ENCODE results near the gene AKAP5.
"Not testable (repeated sequence)": the region's sequence is repeated elsewhere in the genome, so short reads cannot be mapped to it uniquely, and the experiment has no call there.

Gene AKAP5

DNA sequence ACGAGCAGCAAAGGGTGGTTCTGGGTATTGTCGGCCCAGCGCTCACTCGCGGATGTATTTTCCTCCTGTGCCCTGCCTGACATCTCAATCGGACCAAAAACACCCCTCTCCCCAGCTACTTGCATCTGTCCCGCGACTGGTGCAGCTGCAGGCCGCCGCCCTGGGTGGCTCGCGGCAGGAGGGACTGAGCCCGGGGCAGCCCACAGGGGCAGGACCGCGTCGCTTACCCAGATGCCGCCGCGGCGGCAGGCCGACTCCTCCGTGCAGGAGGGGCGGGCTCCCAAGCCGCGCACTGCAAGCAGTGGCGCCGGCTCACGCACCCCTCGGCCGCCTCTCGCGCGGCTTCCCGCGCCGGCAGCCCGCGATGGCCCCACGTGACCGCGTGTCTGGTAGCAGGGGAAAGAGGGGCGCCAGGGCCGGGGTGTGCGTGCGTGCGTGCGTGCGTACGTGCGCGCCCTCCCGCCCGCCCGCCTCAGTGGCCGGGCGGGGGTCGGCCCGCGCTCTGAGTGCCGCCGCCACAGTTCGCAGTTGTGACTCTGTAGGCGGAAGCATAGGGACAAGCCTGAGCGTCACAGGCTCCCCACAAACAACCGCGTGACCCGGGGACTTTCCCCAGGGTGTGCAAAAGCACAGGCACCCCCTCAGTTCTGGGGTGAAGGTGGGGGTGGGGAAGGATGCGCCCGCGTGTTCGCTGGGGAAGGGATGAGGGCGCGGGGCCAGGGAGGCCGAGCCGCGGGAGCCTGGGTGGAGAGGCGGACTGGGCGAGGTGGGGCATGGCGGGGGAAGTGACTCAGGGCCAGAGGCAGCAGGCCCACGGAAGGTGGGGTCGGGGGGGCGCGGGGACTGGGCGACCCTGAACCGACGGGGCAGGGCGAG is 38.4 kb downstream of the AKAP5 start, which contains the start of gene ZBTB25:
ZBTB25 (minus strand) TSS at position 405 of the 876 bp plus-strand sequence. CDS start 13,305 bp downstream, outside the sequence.
- peak; percentile 87 for DNase-seq

DNA sequence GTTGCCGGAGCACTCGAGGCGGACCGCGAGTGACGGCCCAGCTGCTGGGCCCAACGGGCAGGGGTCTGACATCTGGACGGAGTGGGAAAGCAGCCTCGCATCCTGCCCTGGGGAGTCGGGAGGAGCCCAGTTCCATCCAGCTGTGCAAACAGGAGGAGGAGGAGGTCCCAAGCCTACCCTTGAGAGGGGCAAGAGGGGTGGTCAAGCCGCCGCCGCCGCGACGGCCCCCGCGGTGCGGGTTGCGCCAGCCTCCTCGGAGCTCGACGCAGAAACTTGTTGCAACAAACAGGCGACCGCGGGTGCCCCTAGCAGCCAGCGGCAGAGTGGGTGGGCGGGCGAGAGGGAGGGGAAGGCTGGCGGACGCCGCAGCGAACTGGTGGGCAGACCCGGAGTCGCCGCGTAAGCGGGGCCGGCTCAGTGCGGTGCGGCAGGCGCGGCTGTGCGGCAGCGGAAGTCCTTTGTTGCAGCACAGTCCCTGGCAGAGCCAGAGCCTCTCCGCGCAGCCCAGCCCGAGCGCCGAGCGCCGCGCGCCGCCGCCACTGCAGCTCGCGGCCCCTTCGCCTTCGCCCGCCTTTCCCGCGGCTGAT is 39.1 kb downstream of the AKAP5 start, which contains the start of gene ZBTB1:
ZBTB1 (plus strand) TSS at position 461 of the 587 bp plus-strand sequence. CDS start 16,735 bp downstream, outside the sequence.
- peak; percentile 80 for DNase-seq

GRCh38 chr14:64504897-64505794 is 39.8 kb downstream of the AKAP5 start:
- DNase-seq, result peak; percentile 89

DNA sequence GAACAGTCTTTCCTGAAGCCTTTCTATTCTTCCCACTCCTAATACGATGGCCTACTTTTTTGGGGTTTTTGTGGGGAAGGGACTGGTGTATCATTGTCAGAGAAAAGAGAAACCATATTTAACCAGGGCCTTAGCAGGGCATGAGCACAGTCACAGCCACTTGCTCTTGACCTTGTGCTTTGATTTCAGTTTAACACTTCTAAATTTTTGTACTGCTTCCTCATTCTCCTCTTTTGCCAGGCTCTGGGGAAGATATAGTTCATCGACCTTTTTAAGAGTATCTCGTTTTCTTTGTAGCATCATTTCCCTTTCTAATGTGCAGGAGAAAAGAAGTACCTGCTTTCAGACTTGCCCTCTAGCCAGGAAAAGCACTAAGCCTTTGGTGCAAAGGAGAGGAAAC is 41.4 kb downstream of the AKAP5 start:
- DNase-seq, result peak; percentile 35

DNA sequence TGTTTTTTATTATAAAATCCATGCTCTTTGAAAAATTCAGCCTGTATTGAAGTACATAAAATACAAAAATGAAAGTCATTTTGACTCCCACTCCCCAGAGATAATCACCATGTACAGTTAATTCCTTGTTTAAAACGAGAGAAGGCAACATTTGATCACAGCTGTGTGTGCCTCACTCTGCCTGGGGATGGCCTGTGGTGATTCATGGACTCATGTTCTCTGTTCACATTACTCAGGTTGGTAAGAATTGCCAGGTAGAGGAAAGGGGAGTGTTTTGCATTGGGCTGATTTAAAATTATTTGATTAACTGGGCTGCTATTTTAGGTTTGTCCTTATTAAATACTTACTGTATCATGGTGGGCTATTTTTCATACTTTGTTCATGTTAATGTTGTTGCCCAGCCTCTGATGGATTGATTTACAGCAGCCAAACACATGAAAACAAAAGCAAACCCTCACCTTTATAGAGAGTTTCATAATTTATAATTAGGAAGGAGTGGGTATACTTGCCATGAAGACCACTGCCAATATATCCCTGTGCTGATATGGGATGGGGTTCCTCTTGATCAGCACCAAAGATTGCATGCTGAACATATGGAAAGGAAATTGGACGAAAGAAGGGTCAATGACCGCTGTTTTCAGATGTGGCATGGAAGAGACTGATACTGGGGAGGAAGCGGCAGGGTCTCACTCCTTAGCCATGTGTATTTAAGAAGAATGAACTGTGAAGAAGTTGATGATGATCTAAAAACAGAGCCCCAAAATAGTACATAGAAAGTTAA is 42.3 kb downstream of the AKAP5 start:
- DNase-seq, result peak; percentile 40

DNA sequence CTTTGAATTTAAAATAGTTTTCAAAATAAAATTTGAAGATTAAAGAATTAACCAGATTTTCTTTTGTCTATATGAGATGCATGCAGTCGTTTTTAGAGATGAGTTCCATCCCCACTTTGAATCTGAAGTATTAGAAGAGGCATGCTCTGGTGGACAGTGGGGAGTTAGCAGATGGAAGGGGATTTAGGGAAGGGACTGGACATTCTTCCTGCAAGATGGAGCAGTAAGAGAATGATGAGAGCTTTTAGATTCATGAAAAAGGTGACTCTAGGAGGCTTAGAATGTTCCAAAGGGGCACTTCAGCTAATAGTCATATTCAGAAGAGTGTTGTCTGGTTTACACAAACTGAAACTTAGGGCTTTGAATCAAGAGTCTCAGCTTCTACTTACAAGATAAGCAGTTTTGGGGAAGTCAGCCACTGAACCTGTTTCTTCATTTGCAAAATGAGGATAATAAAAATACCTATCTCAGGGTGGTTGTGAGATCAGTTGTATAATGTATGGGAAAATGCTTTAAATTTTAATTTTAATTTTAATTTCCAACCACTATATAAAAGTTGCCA is 43.0 kb downstream of the AKAP5 start:
- peak; percentile 67 for DNase-seq

GRCh38 chr14:64509036-64509435 is 43.7 kb downstream of the AKAP5 start:
- no peak for DNase-seq

DNA sequence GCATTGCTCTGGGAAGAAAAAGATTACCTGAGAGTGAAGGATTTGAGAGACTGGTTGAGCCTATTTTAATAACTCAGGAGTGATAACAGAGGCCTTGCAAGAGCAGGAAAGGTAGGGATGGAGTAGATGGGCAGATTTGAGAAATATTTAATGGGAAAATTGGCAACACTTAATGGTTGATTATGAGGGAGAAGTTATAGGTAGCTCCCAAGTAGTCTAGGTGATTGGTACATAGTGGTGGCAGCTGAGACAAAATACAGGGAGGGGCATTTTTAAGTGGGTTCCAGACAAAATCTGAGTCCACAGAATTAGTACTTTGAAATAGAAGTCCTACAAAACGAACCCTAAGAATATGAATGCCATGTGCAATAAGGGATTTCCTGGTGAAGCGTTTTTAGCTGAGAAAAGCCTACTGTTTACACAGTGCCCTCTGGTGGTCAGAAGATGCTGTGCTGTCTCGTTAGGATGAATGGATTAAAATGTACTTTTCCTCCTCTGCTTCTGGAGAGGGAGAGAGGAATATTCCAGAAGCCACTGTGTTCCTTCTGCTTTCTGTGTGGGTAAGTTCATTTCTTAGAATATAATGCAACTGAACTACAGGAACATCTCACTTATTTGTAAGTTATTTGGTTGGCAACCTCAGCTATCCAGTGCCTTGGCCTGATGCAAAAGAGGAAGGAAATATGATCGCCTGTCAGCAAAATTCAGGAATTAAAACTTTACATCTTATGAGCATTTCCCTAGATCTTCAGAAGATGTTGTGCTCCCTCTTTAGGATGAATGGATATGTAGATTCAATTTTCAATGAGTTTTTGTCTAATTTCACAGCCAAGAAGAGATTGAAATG is 45.7 kb downstream of the AKAP5 start:
- peak; percentile 80 for DNase-seq

- no peak for DNase-seq
Measured at GRCh38 chr14:64513271-64513670, 48.0 kb downstream of the AKAP5 start.

GRCh38 chr14:64515053-64515452 is 49.8 kb downstream of the AKAP5 start:
- DNase-seq, result no peak

GRCh38 chr14:64516969-64517368 is 51.7 kb downstream of the AKAP5 start:
- DNase-seq, result no peak

DNA sequence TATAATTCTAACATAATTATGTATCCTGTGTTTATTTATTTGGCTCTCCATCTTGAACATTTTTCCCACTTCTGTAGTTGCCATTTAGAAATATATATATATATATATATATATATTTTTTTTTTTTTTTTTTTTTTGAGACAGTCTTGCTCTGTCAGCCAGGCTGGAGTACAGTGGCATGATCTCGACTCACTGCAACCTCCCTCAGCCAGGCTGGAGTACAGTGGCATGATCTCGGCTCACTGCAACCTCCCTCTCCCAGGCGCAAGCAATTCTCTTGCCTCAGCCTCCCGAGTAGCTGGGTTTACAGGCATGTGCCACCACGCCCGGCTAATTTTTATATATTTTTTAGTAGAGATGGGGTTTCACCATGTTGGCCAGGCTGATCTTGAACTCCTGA is 52.4 kb downstream of the AKAP5 start:
- not testable (repeated sequence) for DNase-seq

- DNase-seq, result no peak
Measured at GRCh38 chr14:64518229-64518628, 52.9 kb downstream of the AKAP5 start.

DNA sequence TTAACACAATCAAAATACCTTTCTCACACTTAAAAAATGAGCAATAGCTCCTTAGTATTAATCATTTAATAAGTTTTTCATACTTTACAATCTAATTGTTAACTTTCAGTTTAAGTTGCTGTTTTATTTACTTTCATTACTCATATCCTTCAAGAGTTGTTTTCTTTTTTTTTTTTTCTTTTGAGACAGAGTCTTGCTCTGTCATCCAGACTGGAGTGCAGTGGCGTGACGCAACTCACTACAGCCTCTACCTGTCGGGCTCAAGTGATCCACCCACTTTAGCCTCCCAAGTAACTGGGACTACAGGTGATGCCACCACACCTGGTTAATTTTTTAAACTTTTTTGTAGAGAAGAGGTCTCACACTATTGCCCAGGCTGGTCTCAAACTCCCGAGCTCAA is 55.4 kb downstream of the AKAP5 start:
- DNase-seq, result no peak

GRCh38 chr14:64522591-64523355 is 57.5 kb downstream of the AKAP5 start:
- peak; percentile 6 for DNase-seq

Measured in OCI-M1 (cell line).